GM21786 (cell line): Measurements from ENCODE around the gene STPG1.

Source experiments
- ATAC-seq: cut with Tn5 transposase; IDR thresholded peaks from one replicate; pipeline ENCODE4 v1.9.1; 2021; ENCODE audit not compliant: unreplicated experiment

Gene STPG1

GRCh38 chr1:24393892-24394291 lies 19.7 kb downstream of the STPG1 start:
- ATAC-seq: no peak

GRCh38 chr1:24392982-24393650 lies 20.5 kb downstream of the STPG1 start:
- ATAC-seq: no peak

- no peak for ATAC-seq
Measured at GRCh38 chr1:24392604-24392946, 21.0 kb downstream of the STPG1 start.

- ATAC-seq: peak; percentile 77
Measured at GRCh38 chr1:24391882-24392603, 21.5 kb downstream of the STPG1 start.

GRCh38 chr1:24390924-24391782 lies 22.4 kb downstream of the STPG1 start:
- no peak for ATAC-seq

GRCh38 chr1:24389231-24389678 lies 24.3 kb downstream of the STPG1 start:
- no peak for ATAC-seq

GRCh38 chr1:24388331-24388885 lies 25.2 kb downstream of the STPG1 start:
- ATAC-seq: no peak

GRCh38 chr1:24387636-24388175 lies 25.9 kb downstream of the STPG1 start:
- no peak for ATAC-seq

GRCh38 chr1:24386931-24387330 lies 26.7 kb downstream of the STPG1 start:
- no peak for ATAC-seq

GRCh38 chr1:24386241-24386640 lies 27.3 kb downstream of the STPG1 start:
- ATAC-seq: no peak

GRCh38 chr1:24385160-24385940 lies 28.2 kb downstream of the STPG1 start:
- no peak for ATAC-seq

GRCh38 chr1:24384251-24385090 lies 29.1 kb downstream of the STPG1 start:
- peak; percentile 61 for ATAC-seq

- ATAC-seq: no peak
Measured at GRCh38 chr1:24383381-24383940, 30.1 kb downstream of the STPG1 start.

- no peak for ATAC-seq
Measured at GRCh38 chr1:24382165-24382577, 31.4 kb downstream of the STPG1 start.

- ATAC-seq: no peak
Measured at GRCh38 chr1:24381256-24381655, 32.3 kb downstream of the STPG1 start.

GRCh38 chr1:24380508-24380907 lies 33.1 kb downstream of the STPG1 start:
- ATAC-seq: no peak

GRCh38 chr1:24379733-24380315 lies 33.8 kb downstream of the STPG1 start:
- ATAC-seq: no peak

- ATAC-seq: no peak
Measured at GRCh38 chr1:24374891-24375786, 38.4 kb downstream of the STPG1 start.
